ENCODE results near the gene PELI2.

PELI2 gene

DNA sequence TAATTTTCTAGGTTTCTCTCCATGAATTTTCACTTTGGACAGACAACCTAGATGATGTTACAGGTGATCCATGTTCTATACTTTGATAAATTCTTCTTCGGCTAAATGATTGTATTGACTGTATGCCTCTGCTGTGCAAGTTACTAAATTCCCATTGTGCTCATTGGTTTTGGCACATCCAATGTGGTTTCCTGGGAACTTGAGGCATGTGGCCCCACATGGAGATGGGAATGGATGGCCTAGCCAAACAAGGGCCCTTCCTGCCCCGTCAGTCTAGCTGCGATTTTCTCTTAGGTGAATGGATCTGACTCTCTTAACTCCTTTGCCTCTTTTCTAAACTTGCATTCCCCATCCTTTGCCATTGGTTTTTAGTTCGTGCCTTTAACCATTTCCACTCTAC lies 186.2 kb downstream of the PELI2 start:
- no peaks in the 10 kb centered on the region for H3K27me3 ChIP-seq (ENCODE audit: insufficient read depth, low read length)
- no peak overlapping the region for H3K27ac ChIP-seq (ENCODE audit: low read depth, low read length)
- no peaks in the 10 kb centered on the region for H3K36me3 ChIP-seq (ENCODE audit: insufficient read depth, low read length)
- no peaks in the 10 kb centered on the region for H3K4me1 ChIP-seq (ENCODE audit: insufficient read depth, low read length)
- WGBS = 92% methylated on average over 4 of the region's 4 CpGs
- H3K4me3 ChIP-seq (ENCODE audit: low read length) = no peak overlapping the region
- no peaks in the 10 kb centered on the region for H3K9me3 ChIP-seq (ENCODE audit: insufficient read depth, low read depth, low read length)
- H3K9ac ChIP-seq (ENCODE audit: low read depth, low read length) = no peak overlapping the region

GRCh38 chr14:56309198-56309597 lies 191.0 kb downstream of the PELI2 start:
- Histone ChIP-seq H3K9me3 (ENCODE audit: insufficient read depth, low read depth, low read length) (no peaks in the 10 kb centered on the region), H3K36me3 (ENCODE audit: insufficient read depth, low read length) (no peaks in the 10 kb centered on the region), H3K27me3 (ENCODE audit: insufficient read depth, low read length) (no peaks in the 10 kb centered on the region), H3K9ac (ENCODE audit: low read depth, low read length) (no peak overlapping the region), H3K4me3 (ENCODE audit: low read length) (no peak overlapping the region), H3K4me1 (ENCODE audit: insufficient read depth, low read length) (no peaks in the 10 kb centered on the region), H3K27ac (ENCODE audit: low read depth, low read length) (no peak overlapping the region)
- WGBS = 93% methylated on average over 4 of the region's 4 CpGs

DNA sequence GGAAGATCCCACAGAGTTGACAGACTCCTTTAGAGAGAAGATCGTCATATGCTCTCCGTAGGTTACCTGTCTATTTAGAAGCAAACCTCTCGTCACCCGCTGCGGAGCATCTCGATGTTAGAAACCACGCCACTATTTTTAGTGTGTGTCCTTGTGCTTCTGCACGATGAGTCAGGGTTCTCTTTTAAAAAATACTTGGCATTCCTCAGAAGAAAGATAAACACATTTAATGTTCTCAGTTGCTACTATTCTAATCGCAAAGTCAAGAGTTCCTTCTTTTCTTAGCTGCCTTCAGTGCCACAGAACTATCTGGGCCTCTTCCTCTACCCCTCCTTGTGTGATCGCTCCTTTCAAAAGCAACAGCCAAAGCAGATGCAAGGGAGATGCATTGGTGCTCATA lies 192.4 kb downstream of the PELI2 start:
- Histone ChIP-seq H3K27me3 (ENCODE audit: insufficient read depth, low read length) (no peaks in the 10 kb centered on the region), H3K9me3 (ENCODE audit: insufficient read depth, low read depth, low read length) (no peaks in the 10 kb centered on the region), H3K36me3 (ENCODE audit: insufficient read depth, low read length) (no peaks in the 10 kb centered on the region), H3K27ac (ENCODE audit: low read depth, low read length) (no peak overlapping the region), H3K4me3 (ENCODE audit: low read length) (no peak overlapping the region), H3K4me1 (ENCODE audit: insufficient read depth, low read length) (no peaks in the 10 kb centered on the region), H3K9ac (ENCODE audit: low read depth, low read length) (no peak overlapping the region)
- 95% methylated on average over 10 of the region's 10 CpGs for WGBS

DNA sequence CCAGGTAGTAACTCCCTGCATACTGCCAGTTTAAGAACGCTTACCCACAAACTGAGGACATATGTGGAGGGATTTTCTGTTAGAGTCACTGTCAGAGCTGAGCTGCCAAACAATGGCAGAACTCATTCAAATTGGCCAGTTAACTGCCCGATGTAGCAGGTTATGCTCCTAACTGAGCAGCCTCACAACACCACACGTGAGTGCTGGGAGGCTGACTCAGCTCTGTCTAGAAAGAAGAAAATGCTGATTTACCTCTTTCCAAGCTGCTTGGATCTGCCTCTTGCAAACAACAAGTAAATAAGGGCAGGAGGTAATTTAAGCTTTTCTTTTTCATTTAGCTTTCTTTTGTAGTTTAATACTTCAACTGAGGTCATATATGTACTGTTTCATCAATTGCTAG lies 195.6 kb downstream of the PELI2 start:
- no peak overlapping the region for H3K9ac ChIP-seq (ENCODE audit: low read depth, low read length)
- 88% methylated on average over 3 of the region's 3 CpGs for WGBS
- H3K4me1 ChIP-seq (ENCODE audit: insufficient read depth, low read length) = no peaks in the 10 kb centered on the region
- H3K27ac ChIP-seq (ENCODE audit: low read depth, low read length) = no peak overlapping the region
- no peak overlapping the region for H3K4me3 ChIP-seq (ENCODE audit: low read length)
- H3K9me3 ChIP-seq (ENCODE audit: insufficient read depth, low read depth, low read length) = 0 out of 2 replicates have a peak, but pooled peaks cover 7% of the 10 kb centered on the region
- no peaks in the 10 kb centered on the region for H3K36me3 ChIP-seq (ENCODE audit: insufficient read depth, low read length)
- H3K27me3 ChIP-seq (ENCODE audit: insufficient read depth, low read length) = no peaks in the 10 kb centered on the region

DNA sequence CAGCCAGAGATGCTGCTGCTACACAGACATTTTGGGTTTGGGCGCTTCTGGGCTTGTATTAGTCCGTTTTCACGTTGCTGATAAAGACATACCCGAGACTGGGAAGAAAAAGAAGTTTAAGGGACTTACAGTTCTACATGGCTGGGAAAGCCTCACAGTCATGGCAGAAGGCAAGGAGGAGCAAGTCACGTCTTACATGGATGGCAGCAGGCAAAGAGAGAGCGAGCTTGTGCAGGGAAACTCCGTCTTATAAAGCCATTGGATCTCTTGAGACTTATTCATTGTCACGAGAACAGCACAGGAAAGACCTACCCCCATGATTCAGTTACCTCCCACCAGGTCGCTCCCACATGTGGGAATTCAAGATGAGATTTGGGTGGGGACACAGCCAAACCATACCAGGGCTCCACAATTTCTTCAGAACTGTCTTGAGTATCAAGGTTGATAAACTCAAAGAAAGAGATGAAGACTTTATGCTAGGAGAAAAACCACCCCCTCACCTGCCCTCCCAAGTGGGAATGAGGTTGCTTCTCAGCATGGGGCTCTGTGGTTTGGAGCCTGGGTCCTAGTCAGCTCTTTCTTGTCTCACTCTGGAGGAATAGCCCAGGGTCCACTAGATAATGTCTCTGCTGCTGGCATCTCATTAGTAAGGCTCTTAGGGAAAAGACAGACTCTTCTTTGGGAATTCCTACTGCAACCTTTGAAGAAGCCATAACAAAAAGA lies 200.3 kb downstream of the PELI2 start:
- H3K36me3 ChIP-seq (ENCODE audit: insufficient read depth, low read length) = no peaks in the 10 kb centered on the region
- H3K4me1 ChIP-seq (ENCODE audit: insufficient read depth, low read length) = peaks cover 2% of the 10 kb centered on the region; the same call in 1 of the 2 replicates
- H3K9ac ChIP-seq (ENCODE audit: low read depth, low read length) = no peak overlapping the region
- H3K27ac ChIP-seq (ENCODE audit: low read depth, low read length) = no peak overlapping the region
- H3K27me3 ChIP-seq (ENCODE audit: insufficient read depth, low read length) = no peaks in the 10 kb centered on the region
- 0 out of 2 replicates have a peak, but pooled peaks cover 7% of the 10 kb centered on the region for H3K9me3 ChIP-seq (ENCODE audit: insufficient read depth, low read depth, low read length)
- no peak overlapping the region for H3K4me3 ChIP-seq (ENCODE audit: low read length)
- WGBS = 96% methylated on average over 8 of the region's 9 CpGs

GRCh38 chr14:56321861-56322260 lies 203.7 kb downstream of the PELI2 start:
- Histone ChIP-seq H3K9me3 (ENCODE audit: insufficient read depth, low read depth, low read length) (0 out of 2 replicates have a peak, but pooled peaks cover 7% of the 10 kb centered on the region), H3K36me3 (ENCODE audit: insufficient read depth, low read length) (no peaks in the 10 kb centered on the region), H3K4me3 (ENCODE audit: low read length) (no peak overlapping the region), H3K27ac (ENCODE audit: low read depth, low read length) (no peak overlapping the region), H3K27me3 (ENCODE audit: insufficient read depth, low read length) (no peaks in the 10 kb centered on the region), H3K4me1 (ENCODE audit: insufficient read depth, low read length) (peaks cover 2% of the 10 kb centered on the region; the same call in 1 of the 2 replicates), H3K9ac (ENCODE audit: low read depth, low read length) (no peak overlapping the region)

- Histone ChIP-seq H3K27me3 (ENCODE audit: insufficient read depth, low read length) (no peaks in the 10 kb centered on the region), H3K9ac (ENCODE audit: low read depth, low read length) (no peak overlapping the region), H3K36me3 (ENCODE audit: insufficient read depth, low read length) (no peaks in the 10 kb centered on the region), H3K4me3 (ENCODE audit: low read length) (no peak overlapping the region), H3K27ac (ENCODE audit: low read depth, low read length) (no peak overlapping the region), H3K9me3 (ENCODE audit: insufficient read depth, low read depth, low read length) (0 out of 2 replicates have a peak, but pooled peaks cover 7% of the 10 kb centered on the region), H3K4me1 (ENCODE audit: insufficient read depth, low read length) (peaks cover 2% of the 10 kb centered on the region; the same call in 1 of the 2 replicates)
- WGBS = 91% methylated on average over 2 of the region's 2 CpGs
Observed at GRCh38 chr14:56322531-56322930, 204.3 kb downstream of the PELI2 start.

DNA sequence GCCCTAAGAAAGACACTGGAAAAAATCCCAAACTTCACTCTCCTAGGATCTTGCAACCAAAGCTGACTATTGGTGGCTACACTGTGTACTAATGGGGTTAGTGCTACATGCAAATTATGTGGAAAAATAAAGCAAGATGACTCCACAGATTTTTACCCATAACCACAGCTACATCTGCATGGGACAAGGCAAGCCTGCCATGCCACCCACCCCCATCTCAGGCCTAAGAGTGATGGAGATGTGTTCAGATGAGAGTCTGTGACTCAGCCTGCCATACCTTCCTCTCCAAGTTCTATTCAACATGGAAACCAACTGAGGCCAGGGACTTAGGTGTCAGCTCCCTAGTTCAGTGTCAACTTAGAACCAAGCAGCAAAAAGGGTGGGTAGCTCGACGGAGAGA lies 206.2 kb downstream of the PELI2 start:
- H3K9me3 ChIP-seq (ENCODE audit: insufficient read depth, low read depth, low read length) = no peaks in the 10 kb centered on the region
- no peak overlapping the region for H3K27ac ChIP-seq (ENCODE audit: low read depth, low read length)
- H3K4me3 ChIP-seq (ENCODE audit: low read length) = no peak overlapping the region
- H3K9ac ChIP-seq (ENCODE audit: low read depth, low read length) = no peak overlapping the region
- WGBS = 92% methylated on average over 2 of the region's 2 CpGs
- no peaks in the 10 kb centered on the region for H3K36me3 ChIP-seq (ENCODE audit: insufficient read depth, low read length)
- H3K27me3 ChIP-seq (ENCODE audit: insufficient read depth, low read length) = no peaks in the 10 kb centered on the region
- H3K4me1 ChIP-seq (ENCODE audit: insufficient read depth, low read length) = peaks cover 2% of the 10 kb centered on the region; the same call in 1 of the 2 replicates

- no peak overlapping the region for H3K9ac ChIP-seq (ENCODE audit: low read depth, low read length)
- WGBS = 84% methylated on average over 2 of the region's 5 CpGs
- no peak overlapping the region for H3K27ac ChIP-seq (ENCODE audit: low read depth, low read length)
- H3K36me3 ChIP-seq (ENCODE audit: insufficient read depth, low read length) = no peaks in the 10 kb centered on the region
- no peaks in the 10 kb centered on the region for H3K9me3 ChIP-seq (ENCODE audit: insufficient read depth, low read depth, low read length)
- H3K27me3 ChIP-seq (ENCODE audit: insufficient read depth, low read length) = no peaks in the 10 kb centered on the region
- peaks cover 2% of the 10 kb centered on the region; the same call in 1 of the 2 replicates for H3K4me1 ChIP-seq (ENCODE audit: insufficient read depth, low read length)
- H3K4me3 ChIP-seq (ENCODE audit: low read length) = no peak overlapping the region
Observed at GRCh38 chr14:56324856-56325699, 206.9 kb downstream of the PELI2 start.

- no peaks in the 10 kb centered on the region for H3K27me3 ChIP-seq (ENCODE audit: insufficient read depth, low read length)
- H3K27ac ChIP-seq (ENCODE audit: low read depth, low read length) = no peak overlapping the region
- H3K9ac ChIP-seq (ENCODE audit: low read depth, low read length) = no peak overlapping the region
- WGBS = 90% methylated on average over 3 of the region's 3 CpGs
- no peaks in the 10 kb centered on the region for H3K36me3 ChIP-seq (ENCODE audit: insufficient read depth, low read length)
- no peaks in the 10 kb centered on the region for H3K9me3 ChIP-seq (ENCODE audit: insufficient read depth, low read depth, low read length)
- no peaks in the 10 kb centered on the region for H3K4me1 ChIP-seq (ENCODE audit: insufficient read depth, low read length)
- no peak overlapping the region for H3K4me3 ChIP-seq (ENCODE audit: low read length)
Observed at GRCh38 chr14:56328021-56328420, 209.8 kb downstream of the PELI2 start.

DNA sequence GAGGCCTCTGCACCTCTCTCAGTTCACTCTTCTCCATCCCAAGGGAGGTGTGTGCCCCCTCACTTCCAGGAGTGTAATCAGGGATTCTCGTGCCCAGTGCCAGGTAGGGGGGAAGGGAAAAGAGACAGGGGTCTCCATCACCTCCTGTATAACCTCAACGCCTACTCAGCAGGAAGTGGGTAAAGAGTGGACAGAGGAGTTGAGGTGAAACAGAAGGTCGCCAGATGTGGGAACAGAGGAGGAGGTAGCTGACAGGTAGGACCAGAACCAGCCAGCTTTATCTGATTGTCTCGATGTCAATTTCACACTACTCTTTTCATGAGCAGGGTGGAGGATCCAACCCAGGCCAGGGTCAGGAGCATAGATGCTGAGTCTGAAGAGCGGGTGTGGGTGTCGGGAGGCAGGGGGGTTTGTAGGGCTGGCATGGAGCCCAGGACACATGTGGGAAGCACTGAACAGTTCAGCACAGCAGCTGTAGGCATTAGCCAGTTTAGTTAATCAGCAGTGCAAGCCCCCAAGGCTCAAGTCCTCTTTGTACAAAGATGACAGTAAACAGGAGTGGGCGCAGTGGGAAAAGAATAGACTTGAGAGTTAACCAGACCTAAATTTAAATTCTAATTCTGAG lies 213.5 kb downstream of the PELI2 start:
- H3K27ac ChIP-seq (ENCODE audit: low read depth, low read length) = no peak overlapping the region
- no peaks in the 10 kb centered on the region for H3K27me3 ChIP-seq (ENCODE audit: insufficient read depth, low read length)
- H3K9ac ChIP-seq (ENCODE audit: low read depth, low read length) = no peak overlapping the region
- H3K4me3 ChIP-seq (ENCODE audit: low read length) = no peak overlapping the region
- no peaks in the 10 kb centered on the region for H3K4me1 ChIP-seq (ENCODE audit: insufficient read depth, low read length)
- WGBS = 91% methylated on average over 7 of the region's 7 CpGs
- H3K9me3 ChIP-seq (ENCODE audit: insufficient read depth, low read depth, low read length) = no peaks in the 10 kb centered on the region
- no peaks in the 10 kb centered on the region for H3K36me3 ChIP-seq (ENCODE audit: insufficient read depth, low read length)

Data from HUES64 (cell line).